Neural cell (in vitro differentiated cells): ENCODE measurements around the gene NLRX1. TPM values are rescaled to one million over a fixed set of nuclear protein-coding genes. Genes with fewer than 3 reads are reported as not detected.

Experiments used
- H2AFZ ChIP-seq: fragments of 200-600, 300-800 bp; sonication (generic), shearing (Covaris generic); 2 replicates; pipeline ENCODE4 v1.6.0; 2014; ENCODE audit warnings: low read depth, mild to moderate bottlenecking, antibody characterized with exemption, low read length, moderate library complexity
- H3F3A ChIP-seq: fragments of 200-600 bp; shearing (Covaris generic); 2 replicates; pipeline ENCODE4 v1.6.1; 2016; ENCODE audit warnings: mild to moderate bottlenecking, moderate library complexity, mixed read lengths, antibody characterized with exemption, low read length; ENCODE audit not compliant: insufficient read depth, poor library complexity, severe bottlenecking
- H3K27ac ChIP-seq: fragments of 200-600, 300-800 bp; sonication (generic), shearing (Covaris generic); 2 replicates; pipeline ENCODE4 v1.5.1; 2014; ENCODE audit warnings: mild to moderate bottlenecking, low read length, moderate library complexity
- H3K27me3 ChIP-seq: fragments of 300-800, 200-600 bp; sonication (generic), shearing (Covaris generic); 2 replicates; pipeline ENCODE4 v1.6.0; 2014; ENCODE audit warnings: mild to moderate bottlenecking, low read depth, low read length, moderate library complexity; ENCODE audit not compliant: insufficient read depth
- H3K36me3 ChIP-seq: fragments of 300-800, 200-600 bp; sonication (generic), shearing (Covaris generic); 2 replicates; pipeline ENCODE4 v1.5.1; 2014; ENCODE audit warnings: mild to moderate bottlenecking, antibody characterized with exemption, low read length, moderate library complexity; ENCODE audit not compliant: insufficient read depth
- H3K4me2 ChIP-seq: fragments of 300-800, 200-600 bp; sonication (generic), shearing (Covaris generic); 2 replicates; pipeline ENCODE4 v1.6.0; 2014; ENCODE audit warnings: mild to moderate bottlenecking, low read length
- H3K4me3 ChIP-seq: fragments of 300-800, 200-600 bp; sonication (generic), shearing (Covaris generic); 2 replicates; pipeline ENCODE4 v1.5.1; 2014; ENCODE audit warnings: mild to moderate bottlenecking, low read length, moderate library complexity
- H3K79me2 ChIP-seq: fragments of 200-600 bp; shearing (Covaris generic); replicated peaks from 2 replicates; pipeline ENCODE4 v1.6.0; 2014; ENCODE audit warnings: mild to moderate bottlenecking, low read length, moderate library complexity; ENCODE audit not compliant: insufficient read depth
- H3K9ac ChIP-seq: fragments of 300-800, 200-600 bp; sonication (generic), shearing (Covaris generic); 2 replicates; pipeline ENCODE4 v1.6.1; 2016; ENCODE audit warnings: mild to moderate bottlenecking, low read length, mixed read lengths
- H3K9me2 ChIP-seq: fragments of 200-600 bp; shearing (Covaris generic); 2 replicates; pipeline ENCODE4 v1.6.1; 2016; ENCODE audit warnings: mild to moderate bottlenecking, low read length, mixed read lengths; ENCODE audit not compliant: insufficient read depth
- H3K9me3 ChIP-seq: fragments of 200-600, 300-800 bp; sonication (generic), shearing (Covaris generic); 2 replicates; pipeline ENCODE4 v1.6.1; 2016; ENCODE audit warnings: mild to moderate bottlenecking, mixed run types, low read length, moderate library complexity, mixed read lengths
- H4K20me1 ChIP-seq: fragments of 200-600 bp; shearing (Covaris generic); 2 replicates; pipeline ENCODE4 v1.6.1; 2016; ENCODE audit warnings: mild to moderate bottlenecking, mixed run types; ENCODE audit not compliant: insufficient read depth
- EP300 ChIP-seq: fragments of 450-650 bp; conservative IDR thresholded peaks from 2 replicates; pipeline ENCODE4 v1.6.1; 2014; ENCODE audit warnings: antibody characterized with exemption, mild to moderate bottlenecking, moderate library complexity; ENCODE audit not compliant: poor library complexity, severe bottlenecking
- EZH2 ChIP-seq: fragments of 200-600, 300-800 bp; shearing (Covaris generic), sonication (generic); IDR thresholded peaks from 2 replicates; pipeline ENCODE4 v1.6.1; 2014; ENCODE audit warnings: antibody characterized with exemption, low read length, borderline replicate concordance, mild to moderate bottlenecking; ENCODE audit not compliant: insufficient read depth, poor library complexity, severe bottlenecking
- MXI1 ChIP-seq: fragments of 450-650 bp; conservative IDR thresholded peaks from 2 replicates; pipeline ENCODE4 v1.6.1; 2014; ENCODE audit warnings: antibody characterized with exemption, mild to moderate bottlenecking; ENCODE audit not compliant: poor library complexity, severe bottlenecking
- POLR2AphosphoS5 ChIP-seq: IDR thresholded peaks from 2 replicates; pipeline ENCODE4 v1.6.1; 2012
- RAD21 ChIP-seq: fragments of 450-650 bp; conservative IDR thresholded peaks from 2 replicates; pipeline ENCODE4 v1.6.1; 2014; ENCODE audit warnings: antibody characterized with exemption, mild to moderate bottlenecking, moderate library complexity
- SMC3 ChIP-seq: fragments of 450-650 bp; conservative IDR thresholded peaks from 2 replicates; pipeline ENCODE4 v1.6.1; 2014; ENCODE audit warnings: antibody characterized with exemption, mild to moderate bottlenecking, moderate library complexity; ENCODE audit not compliant: poor library complexity
- TAF1 ChIP-seq: IDR thresholded peaks from 2 replicates; pipeline ENCODE4 v1.6.1; 2012; ENCODE audit warnings: low read depth
- polyA plus RNA-seq: library from polyadenylated mRNA; depleted of rRNA; stranded (reverse); fragments of >200 nt; gene quantifications from 2 replicates; pipeline ENCODE4 v1.2.3, GENCODE V29; 2014
- TF ChIP-seq, protein P1 (sequence below): IDR thresholded peaks from 2 replicates; pipeline ENCODE4 v1.6.1; 2012; ENCODE audit warnings: borderline replicate concordance
- TF ChIP-seq, protein P2 (sequence below): fragments of 450-650 bp; IDR thresholded peaks from 2 replicates; pipeline ENCODE4 v1.5.1; 2014; ENCODE audit warnings: antibody characterized with exemption, mild to moderate bottlenecking, moderate library complexity; ENCODE audit not compliant: poor library complexity, severe bottlenecking

Gene NLRX1
- polyA plus RNA-seq, 1 donor from 2014 or later: 1.6 TPM

DNA sequence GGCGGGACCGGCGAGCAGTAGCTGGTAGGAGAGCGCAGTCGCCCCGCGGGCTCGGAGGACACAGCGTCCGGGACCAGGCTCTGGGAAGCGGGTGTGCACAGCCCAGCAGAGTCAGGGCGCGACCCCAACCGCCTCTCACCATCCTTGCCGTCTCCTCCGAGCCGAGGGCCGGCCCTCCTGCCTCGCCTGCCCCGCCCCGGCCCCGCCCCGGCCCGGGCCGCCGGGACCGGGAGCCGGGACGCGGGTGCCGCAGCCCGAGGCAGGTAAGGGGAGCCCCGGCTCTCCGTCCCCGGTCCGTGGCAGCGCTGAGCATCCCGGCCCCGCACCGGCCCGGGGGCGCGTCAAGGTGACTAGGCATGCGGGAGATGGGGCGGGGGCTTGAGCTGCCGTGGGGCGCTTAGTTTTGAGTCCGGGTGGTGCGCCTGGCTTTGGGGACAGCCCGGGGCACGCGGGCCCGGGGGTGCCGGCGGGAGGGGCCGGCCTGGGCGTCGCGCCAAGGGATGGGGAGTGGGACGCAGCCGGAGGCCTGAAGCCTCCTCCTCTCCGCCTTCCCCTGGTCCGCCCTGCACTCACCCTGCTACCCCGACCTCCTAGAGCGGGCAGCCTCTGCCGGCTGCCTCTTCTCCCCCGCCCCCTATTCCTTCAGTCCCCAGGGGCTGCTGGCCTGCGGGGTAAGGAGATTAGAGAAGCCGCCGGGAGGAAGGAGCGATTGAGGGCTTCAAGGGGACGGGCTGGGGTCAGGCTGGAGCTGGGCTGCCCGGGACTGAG lies 19.3 kb upstream of the NLRX1 start, which contains the start of gene ABCG4:
TSS of gene ABCG4 (plus strand) at position 35 of the 768 bp plus-strand sequence. CDS start 914 bp downstream, outside the sequence.
- H3F3A ChIP-seq: no peaks in the 10 kb centered on the region
- peak; percentile 12 for TF ChIP-seq MXI1
- TF ChIP-seq TAF1: peak; percentile 12
- peak; percentile 14 for TF ChIP-seq SMC3
- TF ChIP-seq POLR2AphosphoS5: no peak
- TF ChIP-seq EZH2: no peak
- no peak for TF ChIP-seq EP300
- peak within 1 kb of the TSS; percentile 64 for H3K9ac ChIP-seq
- no peaks in the 10 kb centered on the region for H3K79me2 ChIP-seq
- H3K27ac ChIP-seq: no peak within 1 kb of the TSS
- H3K4me2 ChIP-seq: peak within 1 kb of the TSS; percentile 49
- no peaks in the 10 kb centered on the region for H3K9me3 ChIP-seq
- peaks cover 35% of the 10 kb centered on the region for H3K27me3 ChIP-seq
- H3K36me3 ChIP-seq: no peaks in the 10 kb centered on the region
- H2AFZ ChIP-seq: peak within 1 kb of the TSS; percentile 15
- no peaks in the 10 kb centered on the region for H3K9me2 ChIP-seq
- H3K4me3 ChIP-seq: peak within 1 kb of the TSS; percentile 86
- H4K20me1 ChIP-seq: no peaks in the 10 kb centered on the region

DNA sequence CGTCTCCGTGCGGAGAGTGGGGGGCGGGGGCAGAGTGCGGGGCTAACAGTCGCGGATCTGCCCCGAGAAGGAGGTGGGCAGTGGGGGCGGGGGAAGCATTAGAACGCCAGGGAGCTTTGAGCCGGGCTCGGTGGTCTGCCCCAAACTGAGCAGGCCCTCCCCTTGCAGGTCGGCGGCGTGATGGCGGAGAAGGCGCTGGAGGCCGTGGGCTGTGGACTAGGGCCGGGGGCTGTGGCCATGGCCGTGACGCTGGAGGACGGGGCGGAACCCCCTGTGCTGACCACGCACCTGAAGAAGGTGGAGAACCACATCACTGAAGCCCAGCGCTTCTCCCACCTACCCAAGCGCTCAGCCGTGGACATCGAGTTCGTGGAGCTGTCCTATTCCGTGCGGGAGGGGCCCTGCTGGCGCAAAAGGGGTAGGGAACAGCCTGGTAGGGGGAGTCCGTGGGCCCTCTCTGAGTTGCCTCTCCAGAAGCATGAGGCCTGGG lies 18.7 kb upstream of the NLRX1 start:
- Histone ChIP-seq H4K20me1 (no peaks in the 10 kb centered on the region), H3K36me3 (no peaks in the 10 kb centered on the region), H3K79me2 (no peaks in the 10 kb centered on the region), H3K27me3 (peaks cover 35% of the 10 kb centered on the region), H3K9me3 (no peaks in the 10 kb centered on the region), H3F3A (no peaks in the 10 kb centered on the region), H2AFZ (no peak overlapping the region), H3K4me3 (peak overlapping the region; percentile 86), H3K9ac (peak overlapping the region; percentile 64), H3K4me2 (peak overlapping the region; percentile 35), H3K27ac (no peak overlapping the region), H3K9me2 (no peaks in the 10 kb centered on the region)
- no peak for TF ChIP-seq SMC3
- TF ChIP-seq EZH2: no peak
- TF ChIP-seq, protein P1, sequence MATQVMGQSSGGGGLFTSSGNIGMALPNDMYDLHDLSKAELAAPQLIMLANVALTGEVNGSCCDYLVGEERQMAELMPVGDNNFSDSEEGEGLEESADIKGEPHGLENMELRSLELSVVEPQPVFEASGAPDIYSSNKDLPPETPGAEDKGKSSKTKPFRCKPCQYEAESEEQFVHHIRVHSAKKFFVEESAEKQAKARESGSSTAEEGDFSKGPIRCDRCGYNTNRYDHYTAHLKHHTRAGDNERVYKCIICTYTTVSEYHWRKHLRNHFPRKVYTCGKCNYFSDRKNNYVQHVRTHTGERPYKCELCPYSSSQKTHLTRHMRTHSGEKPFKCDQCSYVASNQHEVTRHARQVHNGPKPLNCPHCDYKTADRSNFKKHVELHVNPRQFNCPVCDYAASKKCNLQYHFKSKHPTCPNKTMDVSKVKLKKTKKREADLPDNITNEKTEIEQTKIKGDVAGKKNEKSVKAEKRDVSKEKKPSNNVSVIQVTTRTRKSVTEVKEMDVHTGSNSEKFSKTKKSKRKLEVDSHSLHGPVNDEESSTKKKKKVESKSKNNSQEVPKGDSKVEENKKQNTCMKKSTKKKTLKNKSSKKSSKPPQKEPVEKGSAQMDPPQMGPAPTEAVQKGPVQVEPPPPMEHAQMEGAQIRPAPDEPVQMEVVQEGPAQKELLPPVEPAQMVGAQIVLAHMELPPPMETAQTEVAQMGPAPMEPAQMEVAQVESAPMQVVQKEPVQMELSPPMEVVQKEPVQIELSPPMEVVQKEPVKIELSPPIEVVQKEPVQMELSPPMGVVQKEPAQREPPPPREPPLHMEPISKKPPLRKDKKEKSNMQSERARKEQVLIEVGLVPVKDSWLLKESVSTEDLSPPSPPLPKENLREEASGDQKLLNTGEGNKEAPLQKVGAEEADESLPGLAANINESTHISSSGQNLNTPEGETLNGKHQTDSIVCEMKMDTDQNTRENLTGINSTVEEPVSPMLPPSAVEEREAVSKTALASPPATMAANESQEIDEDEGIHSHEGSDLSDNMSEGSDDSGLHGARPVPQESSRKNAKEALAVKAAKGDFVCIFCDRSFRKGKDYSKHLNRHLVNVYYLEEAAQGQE: no peak
- TF ChIP-seq RAD21: no peak
- TF ChIP-seq MXI1: no peak
- no peak for TF ChIP-seq EP300
- TF ChIP-seq TAF1: no peak
- TF ChIP-seq POLR2AphosphoS5: no peak
- TF ChIP-seq, protein P2, sequence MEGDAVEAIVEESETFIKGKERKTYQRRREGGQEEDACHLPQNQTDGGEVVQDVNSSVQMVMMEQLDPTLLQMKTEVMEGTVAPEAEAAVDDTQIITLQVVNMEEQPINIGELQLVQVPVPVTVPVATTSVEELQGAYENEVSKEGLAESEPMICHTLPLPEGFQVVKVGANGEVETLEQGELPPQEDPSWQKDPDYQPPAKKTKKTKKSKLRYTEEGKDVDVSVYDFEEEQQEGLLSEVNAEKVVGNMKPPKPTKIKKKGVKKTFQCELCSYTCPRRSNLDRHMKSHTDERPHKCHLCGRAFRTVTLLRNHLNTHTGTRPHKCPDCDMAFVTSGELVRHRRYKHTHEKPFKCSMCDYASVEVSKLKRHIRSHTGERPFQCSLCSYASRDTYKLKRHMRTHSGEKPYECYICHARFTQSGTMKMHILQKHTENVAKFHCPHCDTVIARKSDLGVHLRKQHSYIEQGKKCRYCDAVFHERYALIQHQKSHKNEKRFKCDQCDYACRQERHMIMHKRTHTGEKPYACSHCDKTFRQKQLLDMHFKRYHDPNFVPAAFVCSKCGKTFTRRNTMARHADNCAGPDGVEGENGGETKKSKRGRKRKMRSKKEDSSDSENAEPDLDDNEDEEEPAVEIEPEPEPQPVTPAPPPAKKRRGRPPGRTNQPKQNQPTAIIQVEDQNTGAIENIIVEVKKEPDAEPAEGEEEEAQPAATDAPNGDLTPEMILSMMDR: no peak
